ENCODE measurements around the gene ASTN1.

The ASTN1 gene

GRCh38 chr1:176837708-176838107 lies 326.8 kb downstream of the ASTN1 start:
- no peak overlapping the region for H3K4me3 ChIP-seq (replicated peaks in 1 of 2; ENCODE audit: low read depth in 2 of 2, low read length in 2 of 2)
- no peak for TF ChIP-seq CTCF (IDR thresholded peaks at IDR 0.05; ENCODE audit: low read depth, low read length)
- no peak for DNase-seq (ENCODE audit: low read depth in 2 of 2)

GRCh38 chr1:176831150-176831549 lies 333.4 kb downstream of the ASTN1 start:
- no peak overlapping the region for H3K4me3 ChIP-seq (replicated peaks in 1 of 2; ENCODE audit: low read depth in 2 of 2, low read length in 2 of 2)
- no peak for TF ChIP-seq CTCF (IDR thresholded peaks at IDR 0.05; ENCODE audit: low read depth, low read length)
- no peak for DNase-seq (ENCODE audit: low read depth in 2 of 2)

GRCh38 chr1:176829261-176829660 lies 335.3 kb downstream of the ASTN1 start:
- H3K4me3 ChIP-seq (replicated peaks in 1 of 2; ENCODE audit: low read depth in 2 of 2, low read length in 2 of 2) = no peak overlapping the region
- DNase-seq (ENCODE audit: low read depth in 2 of 2) = no peak
- TF ChIP-seq CTCF (IDR thresholded peaks at IDR 0.05; ENCODE audit: low read depth, low read length) = no peak

- H3K4me3 ChIP-seq (replicated peaks in 1 of 2; ENCODE audit: low read depth in 2 of 2, low read length in 2 of 2) = no peak overlapping the region
- no peak for DNase-seq (ENCODE audit: low read depth in 2 of 2)
- no peak for TF ChIP-seq CTCF (IDR thresholded peaks at IDR 0.05; ENCODE audit: low read depth, low read length)
Observed at GRCh38 chr1:176826265-176826664, 338.2 kb downstream of the ASTN1 start.

GRCh38 chr1:176820391-176821031 lies 344.0 kb downstream of the ASTN1 start:
- no peak overlapping the region for H3K4me3 ChIP-seq (replicated peaks in 1 of 2; ENCODE audit: low read depth in 2 of 2, low read length in 2 of 2)
- no peak for TF ChIP-seq CTCF (IDR thresholded peaks at IDR 0.05; ENCODE audit: low read depth, low read length)
- no peak for DNase-seq (ENCODE audit: low read depth in 2 of 2)

- H3K4me3 ChIP-seq (replicated peaks in 1 of 2; ENCODE audit: low read depth in 2 of 2, low read length in 2 of 2) = no peak overlapping the region
- no peak for TF ChIP-seq CTCF (IDR thresholded peaks at IDR 0.05; ENCODE audit: low read depth, low read length)
- no peak for DNase-seq (ENCODE audit: low read depth in 2 of 2)
Observed at GRCh38 chr1:176816232-176816631, 348.3 kb downstream of the ASTN1 start.

- no peak overlapping the region for H3K4me3 ChIP-seq (replicated peaks in 1 of 2; ENCODE audit: low read depth in 2 of 2, low read length in 2 of 2)
- no peak for DNase-seq (ENCODE audit: low read depth in 2 of 2)
- TF ChIP-seq CTCF (IDR thresholded peaks at IDR 0.05; ENCODE audit: low read depth, low read length) = no peak
Observed at GRCh38 chr1:176815621-176816020, 348.9 kb downstream of the ASTN1 start.

Measured in cardiac fibroblast (primary cell).